Tibial nerve (tissue), 4 donors: Measurements from ENCODE around the gene SERPINB3. TPM values are rescaled to one million over a fixed set of nuclear protein-coding genes. Genes with fewer than 3 reads are reported as not detected.
"Not testable (repeated sequence)": the region's sequence is repeated elsewhere in the genome, so short reads cannot be mapped to it uniquely, and the experiment has no call there.

ENCODE experiments used
- DNase-seq, 2 donors: peaks; one replicate each; pipeline ENCODE4 v3.0.0-alpha.2; 2019; ENCODE audit warnings: low spot score in 2 of 2
- H3K27ac ChIP-seq, 4 donors: fragments of 200-600 bp; sonication (generic) in 3 of 4; one replicate each; pipeline ENCODE4 v1.5.1; 2017 to 2019; ENCODE audit warnings: mild to moderate bottlenecking in 1 of 4
- H3K27me3 ChIP-seq, 2 donors: fragments of 200-600 bp; sonication (generic) in 1 of 2; one replicate each; pipeline versions ENCODE4 v1.5.1 to v1.6.0; 2017 to 2019
- H3K36me3 ChIP-seq, 3 donors: fragments of 200-600 bp; sonication (generic); one replicate each; pipeline ENCODE4 v1.5.1; 2018 to 2019
- H3K4me1 ChIP-seq, 4 donors: fragments of 200-600 bp; sonication (generic) in 3 of 4; one replicate each; pipeline ENCODE4 v1.5.1; 2017 to 2019
- H3K4me3 ChIP-seq, 4 donors: fragments of 200-600 bp; sonication (generic) in 3 of 4; one replicate each; pipeline ENCODE4 v1.5.1; 2017 to 2019; ENCODE audit warnings: mild to moderate bottlenecking in 1 of 4, moderate library complexity in 1 of 4
- H3K9me3 ChIP-seq, 4 donors: fragments of 200-600 bp; sonication (generic) in 3 of 4; one replicate each; pipeline ENCODE4 v1.5.1; 2017 to 2019
- EP300 ChIP-seq, 2 donors: sonication (generic); formaldehyde crosslinking; IDR thresholded peaks; one replicate each; pipeline ENCODE4 v1.6.1; 2017; ENCODE audit warnings: antibody characterized with exemption in 2 of 2, mild to moderate bottlenecking in 1 of 2
- POLR2A ChIP-seq, 2 donors: fragments of 450-650 bp; IDR thresholded peaks; one replicate each; pipeline ENCODE4 v1.6.1; 2017; ENCODE audit warnings: antibody characterized with exemption in 2 of 2, mild to moderate bottlenecking in 2 of 2, moderate library complexity in 2 of 2
- WGBS, 2 donors: methylation state at CpG; one replicate each; pipeline ENCODE4 v1.1.5; 2018; 5-methylcytosine and 5-hydroxymethylcytosine counted together
- total RNA-seq, 4 donors: library from RNA; depleted of rRNA; stranded (reverse); fragments of >200 nt; gene quantifications; one replicate each; pipeline ENCODE4 v1.1.0, GENCODE V29; 2016
- TF ChIP-seq, protein P1 (sequence below), 5 experiments: fragments of 200-600 bp in 3 of 5; fragments of 450-650 bp in 2 of 5; sonication (generic) in 3 of 5; IDR thresholded peaks; one replicate each; pipeline ENCODE4 v1.5.1; 2016 to 2019; ENCODE audit warnings: antibody characterized with exemption in 5 of 5, mild to moderate bottlenecking in 3 of 5, moderate library complexity in 2 of 5

The SERPINB3 gene
- total RNA-seq, 4 donors from 2014 or later, result not detected

- WGBS, 2 donors, result 88 to 90% methylated on average over 4 of the region's 4 CpGs
- H3K4me3 ChIP-seq, result not testable (repeated sequence)
Measured at GRCh38 chr18:63641157-63641680, 20.5 kb downstream of the SERPINB3 start.

DNA sequence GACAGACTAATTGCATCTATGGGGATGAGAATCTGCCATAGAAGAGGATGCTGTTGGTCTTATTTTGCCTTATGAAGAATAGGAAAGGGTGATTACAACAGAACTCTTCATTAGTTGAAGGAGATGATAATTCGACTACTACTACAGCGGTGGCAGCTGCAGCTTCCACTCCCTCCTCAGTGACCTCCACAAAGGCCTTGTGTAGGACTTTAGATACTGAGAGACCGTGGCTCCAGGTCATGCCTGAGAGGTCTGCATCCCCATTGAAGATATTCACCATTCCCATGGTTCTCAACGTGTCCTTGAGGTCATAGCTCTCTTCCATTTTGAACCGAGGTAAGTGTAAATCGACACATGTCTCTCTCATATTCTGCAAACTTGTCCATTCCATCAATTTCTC, 24.0 kb downstream of the SERPINB3 start:
- Histone ChIP-seq H3K4me3 (no peak overlapping the region), H3K9me3 (peaks cover 0 to 3% (median 0%) of the 10 kb centered on the region in 4 donors), H3K36me3 (no peaks in the 10 kb centered on the region), H3K27me3 (no peaks in the 10 kb centered on the region), H3K4me1 (no peaks in the 10 kb centered on the region), H3K27ac (no peak overlapping the region)
- no peak for TF ChIP-seq EP300 (IDR thresholded peaks at IDR 0.05)
- TF ChIP-seq, protein P1, sequence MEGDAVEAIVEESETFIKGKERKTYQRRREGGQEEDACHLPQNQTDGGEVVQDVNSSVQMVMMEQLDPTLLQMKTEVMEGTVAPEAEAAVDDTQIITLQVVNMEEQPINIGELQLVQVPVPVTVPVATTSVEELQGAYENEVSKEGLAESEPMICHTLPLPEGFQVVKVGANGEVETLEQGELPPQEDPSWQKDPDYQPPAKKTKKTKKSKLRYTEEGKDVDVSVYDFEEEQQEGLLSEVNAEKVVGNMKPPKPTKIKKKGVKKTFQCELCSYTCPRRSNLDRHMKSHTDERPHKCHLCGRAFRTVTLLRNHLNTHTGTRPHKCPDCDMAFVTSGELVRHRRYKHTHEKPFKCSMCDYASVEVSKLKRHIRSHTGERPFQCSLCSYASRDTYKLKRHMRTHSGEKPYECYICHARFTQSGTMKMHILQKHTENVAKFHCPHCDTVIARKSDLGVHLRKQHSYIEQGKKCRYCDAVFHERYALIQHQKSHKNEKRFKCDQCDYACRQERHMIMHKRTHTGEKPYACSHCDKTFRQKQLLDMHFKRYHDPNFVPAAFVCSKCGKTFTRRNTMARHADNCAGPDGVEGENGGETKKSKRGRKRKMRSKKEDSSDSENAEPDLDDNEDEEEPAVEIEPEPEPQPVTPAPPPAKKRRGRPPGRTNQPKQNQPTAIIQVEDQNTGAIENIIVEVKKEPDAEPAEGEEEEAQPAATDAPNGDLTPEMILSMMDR (IDR thresholded peaks at IDR 0.05), result no peak
- TF ChIP-seq POLR2A (IDR thresholded peaks at IDR 0.05), result no peak
- WGBS, 2 donors, result 87% methylated on average over 6 of the region's 6 CpGs
- no peak for DNase-seq

More at GRCh38 chr18:63641157-63641680, 20.5 kb downstream of the SERPINB3 start:
- DNase-seq, H3K27me3 ChIP-seq, H3K27ac ChIP-seq, H3K36me3 ChIP-seq, H3K9me3 ChIP-seq, H3K4me1 ChIP-seq: not testable (repeated sequence)

DNA sequence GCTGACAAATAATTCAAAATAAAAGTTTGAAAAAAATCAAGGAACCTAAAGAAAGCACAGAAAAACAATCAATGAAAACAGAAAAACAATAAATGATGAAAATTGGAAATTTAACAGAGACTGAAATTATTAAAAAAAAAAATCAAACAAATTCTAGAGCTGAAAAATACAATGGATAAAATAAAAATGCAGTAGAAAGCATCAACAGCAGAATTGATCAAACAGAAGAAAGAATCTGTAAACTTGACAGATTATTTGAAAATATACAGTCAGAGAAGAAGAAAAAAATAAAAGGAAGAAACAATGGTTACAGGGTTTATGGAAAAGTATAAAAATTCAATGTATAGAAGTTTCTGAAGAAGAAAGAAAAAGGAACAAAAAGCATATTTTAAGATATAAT, 33.9 kb downstream of the SERPINB3 start:
- Histone ChIP-seq H3K4me1 (no peaks in the 10 kb centered on the region), H3K9me3 (peaks cover 0 to 38% (median 4%) of the 10 kb centered on the region in 4 donors), H3K27ac (no peak overlapping the region), H3K36me3 (no peaks in the 10 kb centered on the region), H3K27me3 (no peaks in the 10 kb centered on the region), H3K4me3 (no peak overlapping the region)
- DNase-seq, result no peak
- TF ChIP-seq, protein P1 (IDR thresholded peaks at IDR 0.05), result no peak
- TF ChIP-seq POLR2A (IDR thresholded peaks at IDR 0.05) (no peak), EP300 (IDR thresholded peaks at IDR 0.05) (no peak)

DNA sequence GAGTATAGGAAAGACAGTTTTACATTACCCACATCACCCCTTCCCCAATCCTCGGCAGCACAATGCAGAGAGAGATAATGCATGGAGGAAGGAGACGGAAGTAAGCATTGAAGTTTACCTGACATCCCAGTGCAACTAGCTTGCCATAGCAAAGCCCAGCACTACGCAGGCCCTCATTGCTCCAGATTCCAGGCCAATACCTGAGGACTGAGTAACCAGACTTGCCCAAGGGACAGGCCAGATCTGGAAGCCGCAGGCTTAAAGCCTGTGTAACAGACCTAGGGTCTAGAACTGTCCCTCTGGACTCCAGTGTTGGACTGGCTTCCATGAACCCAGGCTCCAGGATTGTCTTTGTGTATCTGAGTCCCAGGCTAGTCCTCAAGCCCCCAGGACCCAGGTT, 35.3 kb downstream of the SERPINB3 start:
- peaks cover 0 to 38% (median 4%) of the 10 kb centered on the region in 4 donors for H3K9me3 ChIP-seq
- DNase-seq, result no peak
- 77 to 84% methylated on average over 4 of the region's 4 CpGs for WGBS, 2 donors
- H3K36me3 ChIP-seq, result no peaks in the 10 kb centered on the region
- TF ChIP-seq EP300 (IDR thresholded peaks at IDR 0.05) (no peak), POLR2A (IDR thresholded peaks at IDR 0.05) (no peak)
- TF ChIP-seq, protein P1 (IDR thresholded peaks at IDR 0.05), result no peak
- H3K27me3 ChIP-seq, result no peaks in the 10 kb centered on the region
- no peaks in the 10 kb centered on the region for H3K4me1 ChIP-seq
- no peak overlapping the region for H3K4me3 ChIP-seq
- no peak overlapping the region for H3K27ac ChIP-seq

GRCh38 chr18:63624863-63625262, 36.8 kb downstream of the SERPINB3 start:
- no peaks in the 10 kb centered on the region for H3K4me1 ChIP-seq
- DNase-seq, result no peak
- H3K27ac ChIP-seq, result no peak overlapping the region
- 88 to 93% methylated on average over 3 of the region's 3 CpGs for WGBS, 2 donors
- H3K9me3 ChIP-seq, result peaks cover 0 to 47% (median 4%) of the 10 kb centered on the region in 4 donors
- H3K27me3 ChIP-seq, result no peaks in the 10 kb centered on the region
- H3K4me3 ChIP-seq, result no peak overlapping the region
- no peaks in the 10 kb centered on the region for H3K36me3 ChIP-seq
- no peak for TF ChIP-seq EP300 (IDR thresholded peaks at IDR 0.05)
- TF ChIP-seq POLR2A (IDR thresholded peaks at IDR 0.05), result no peak
- TF ChIP-seq, protein P1 (IDR thresholded peaks at IDR 0.05), result no peak

GRCh38 chr18:63619661-63620060, 42.0 kb downstream of the SERPINB3 start:
- Histone ChIP-seq H3K27me3 (no peaks in the 10 kb centered on the region), H3K4me1 (no peaks in the 10 kb centered on the region), H3K9me3 (peaks cover 0 to 34% (median 0%) of the 10 kb centered on the region in 4 donors), H3K4me3 (no peak overlapping the region), H3K27ac (no peak overlapping the region), H3K36me3 (no peaks in the 10 kb centered on the region)
- TF ChIP-seq POLR2A (IDR thresholded peaks at IDR 0.05) (no peak), EP300 (IDR thresholded peaks at IDR 0.05) (no peak)
- TF ChIP-seq, protein P1 (IDR thresholded peaks at IDR 0.05), result no peak
- WGBS, 2 donors, result 89 to 96% methylated on average over 3 of the region's 3 CpGs
- no peak for DNase-seq
